OCI-LY7 (cell line): Measurements from ENCODE around the gene POLR1F. TPM values are rescaled to one million over a fixed set of nuclear protein-coding genes. Genes with fewer than 3 reads are reported as not detected.

Experiments used
- BruUV-seq: library from RNA; stranded (reverse); fragments of 400-500 nt; replicated peaks from 2 replicates; lab custom pipeline; 2021; lab: Mats Ljungman, UMichigan
- CTCF ChIA-PET: fragments of 300-600 bp; sonication (Branson Sonifier 250); formaldehyde crosslinking; loops from one replicate; lab custom pipeline; 2022; ENCODE audit warnings: antibody characterized with exemption; ENCODE audit not compliant: unreplicated experiment; lab: Charles Lee
- POLR2A ChIA-PET: fragments of 300-600 bp; sonication (Branson Sonifier 250); formaldehyde crosslinking; loops from one replicate; lab custom pipeline; 2022; ENCODE audit warnings: antibody characterized with exemption; lab: Charles Lee
- DNase-seq: peaks from one replicate; pipeline ENCODE4 v3.0.0-alpha.2; 2015; ENCODE audit warnings: low spot score
- H2AFZ ChIP-seq: fragments of 200-600 bp; sonication (generic), shearing (Covaris generic); 2 replicates; pipeline ENCODE4 v1.6.1; 2014; ENCODE audit warnings: mild to moderate bottlenecking, antibody characterized with exemption, low read length, moderate library complexity
- H3K27ac ChIP-seq: fragments of 200-600 bp; sonication (generic); 2 replicates; pipeline ENCODE4 v1.5.1; 2014; ENCODE audit warnings: mixed run types, low read depth, mild to moderate bottlenecking, moderate library complexity, low read length, inconsistent platforms; ENCODE audit not compliant: poor library complexity, severe bottlenecking
- H3K36me3 ChIP-seq: fragments of 200-600 bp; sonication (generic); 2 replicates; pipeline ENCODE4 v1.6.1; 2014; ENCODE audit warnings: mild to moderate bottlenecking, antibody characterized with exemption, low read length, moderate library complexity, mixed read lengths; ENCODE audit not compliant: insufficient read depth
- H3K4me1 ChIP-seq: fragments of 200-600 bp; sonication (generic); 2 replicates; pipeline ENCODE4 v1.5.1; 2014; ENCODE audit warnings: mild to moderate bottlenecking, low read length; ENCODE audit not compliant: insufficient read depth, poor library complexity, severe bottlenecking
- H3K4me2 ChIP-seq: fragments of 200-600 bp; sonication (generic); 2 replicates; pipeline ENCODE4 v1.6.1; 2014; ENCODE audit warnings: mild to moderate bottlenecking, low read length
- H3K4me3 ChIP-seq: fragments of 200-600 bp; sonication (generic); 2 replicates; pipeline ENCODE4 v1.5.1; 2014; ENCODE audit warnings: mild to moderate bottlenecking, low read depth, low read length; ENCODE audit not compliant: poor library complexity, severe bottlenecking
- H3K79me2 ChIP-seq: fragments of 200-600 bp; sonication (generic); 2 replicates; pipeline ENCODE4 v1.6.1; 2016; ENCODE audit warnings: low read depth, mild to moderate bottlenecking, low read length, moderate library complexity, mixed read lengths; ENCODE audit not compliant: insufficient read depth
- H3K9me2 ChIP-seq: fragments of 200-600 bp; sonication (generic); 2 replicates; pipeline ENCODE4 v1.6.1; 2016; ENCODE audit warnings: mild to moderate bottlenecking, low read length, mixed read lengths; ENCODE audit not compliant: insufficient read depth
- H3K9me3 ChIP-seq: fragments of 200-600 bp; sonication (generic); 2 replicates; pipeline ENCODE4 v1.6.1; 2014; ENCODE audit warnings: mild to moderate bottlenecking, mixed run types, low read length, mixed read lengths
- H4K20me1 ChIP-seq: fragments of 200-600 bp; sonication (generic); 2 replicates; pipeline ENCODE4 v1.6.1; 2014; ENCODE audit warnings: mild to moderate bottlenecking, antibody characterized with exemption, low read length, moderate library complexity, mixed read lengths; ENCODE audit not compliant: insufficient read depth
- CTCF ChIP-seq: fragments of 200-600 bp; sonication (generic); conservative IDR thresholded peaks from 2 replicates; pipeline ENCODE4 v1.5.1; 2014; ENCODE audit warnings: mild to moderate bottlenecking, antibody characterized with exemption, low read length, moderate library complexity, mixed read lengths
- EZH2phosphoT487 ChIP-seq: fragments of 200-600 bp; sonication (generic); IDR thresholded peaks from 2 replicates; pipeline ENCODE4 v1.6.1; 2018; ENCODE audit warnings: low read depth, borderline replicate concordance, mild to moderate bottlenecking, mixed run types, antibody characterized with exemption, low read length, moderate library complexity, mixed read lengths
- intact Hi-C: fragments of 100-400 bp; cut with micrococcal nuclease; formaldehyde crosslinking; loops from one replicate; pipeline ENCODE4 v1.10.0; 2022; ENCODE audit not compliant: unreplicated experiment
- total RNA-seq, 2 experiments: library from RNA; depleted of rRNA in 1 of 2; stranded (reverse); fragments of >200 nt in 1 of 2; shearing (Covaris generic) in 1 of 2; gene quantifications; 2 replicates each; pipeline ENCODE4 v1.2.3, GENCODE V29; 2014 to 2022

POLR1F gene
- total RNA-seq, 2 experiments from 2014 or later, result 17.7 to 23.9 TPM

GRCh38 chr7:19752020-19752419, 43.2 kb upstream of the POLR1F start:
- DNase-seq, result no peak
- Histone ChIP-seq H4K20me1 (no peaks in the 10 kb centered on the region), H3K4me2 (no peak overlapping the region), H3K4me3 (no peak overlapping the region), H3K4me1 (no peaks in the 10 kb centered on the region), H3K36me3 (no peaks in the 10 kb centered on the region), H3K27ac (no peak overlapping the region), H3K9me3 (no peaks in the 10 kb centered on the region), H2AFZ (no peak overlapping the region), H3K79me2 (no peaks in the 10 kb centered on the region), H3K9me2 (no peaks in the 10 kb centered on the region)
- TF ChIP-seq CTCF (no peak), EZH2phosphoT487 (no peak)
- intact Hi-C loops, result no loop called here
- ChIA-PET CTCF (no interaction called here), POLR2A (interaction anchor here (0.9 kb wide), 1 partner anchor 10 kb away, joined by 3 read pairs; no protein-coding TSS in a partner anchor)
- no TSS peak for BruUV-seq

GRCh38 chr7:19749658-19750057, 40.8 kb upstream of the POLR1F start:
- no TSS peak for BruUV-seq
- Histone ChIP-seq H3K27ac (no peak overlapping the region), H3K36me3 (no peaks in the 10 kb centered on the region), H3K4me2 (no peak overlapping the region), H3K9me2 (no peaks in the 10 kb centered on the region), H2AFZ (no peak overlapping the region), H4K20me1 (no peaks in the 10 kb centered on the region), H3K79me2 (no peaks in the 10 kb centered on the region), H3K4me1 (no peaks in the 10 kb centered on the region), H3K9me3 (no peaks in the 10 kb centered on the region), H3K4me3 (no peak overlapping the region)
- ChIA-PET CTCF (no interaction called here), POLR2A (no interaction called here)
- intact Hi-C loops, result loop anchor here (10.0 kb wide), 1 partner anchor 695 kb away; no protein-coding TSS in a partner anchor
- TF ChIP-seq CTCF (no peak), EZH2phosphoT487 (no peak)
- DNase-seq, result no peak

GRCh38 chr7:19747740-19748339, 39.0 kb upstream of the POLR1F start:
- Histone ChIP-seq H3K4me2 (no peak overlapping the region), H3K4me1 (no peaks in the 10 kb centered on the region), H3K9me2 (no peaks in the 10 kb centered on the region), H3K79me2 (no peaks in the 10 kb centered on the region), H4K20me1 (no peaks in the 10 kb centered on the region), H3K27ac (no peak overlapping the region), H3K36me3 (no peaks in the 10 kb centered on the region), H3K9me3 (no peaks in the 10 kb centered on the region), H3K4me3 (no peak overlapping the region), H2AFZ (no peak overlapping the region)
- peak; percentile 34 for DNase-seq
- ChIA-PET POLR2A (interaction anchor here (0.6 to 0.7 kb wide), 2 partner anchors 100 to 162 kb away, joined by 3 read pairs; no protein-coding TSS in a partner anchor), CTCF (interaction anchor here (0.6 kb wide), 1 partner anchor 34 kb away, joined by 3 read pairs; no protein-coding TSS in a partner anchor)
- BruUV-seq, result no TSS peak
- TF ChIP-seq CTCF (peak; percentile 81), EZH2phosphoT487 (no peak)
- intact Hi-C loops, result loop anchor here (10.0 kb wide), 1 partner anchor 697 kb away; no protein-coding TSS in a partner anchor
